Measurements from ENCODE around the gene STRBP.

DNA sequence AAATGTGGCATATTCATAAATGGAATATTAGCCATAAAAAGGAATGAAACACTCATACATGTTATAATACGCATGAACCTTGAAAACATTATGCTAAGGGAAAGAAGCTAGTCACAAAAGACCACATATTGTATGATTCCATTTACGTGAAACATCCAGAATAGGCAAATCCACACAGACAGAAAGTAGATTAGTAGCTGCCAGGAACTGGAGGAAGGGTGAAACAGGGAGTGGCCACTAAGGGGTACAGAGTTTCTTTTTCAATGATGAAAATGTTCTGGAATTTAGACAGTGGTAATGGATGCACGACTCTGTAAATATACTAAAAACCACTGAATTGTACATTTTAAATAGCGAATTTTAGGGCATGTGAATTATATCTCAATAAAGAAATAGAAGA is 39.4 kb downstream of the STRBP start:
- TF ChIP-seq FOXP1 (CRISPR knock-in tag; IDR thresholded peaks at IDR 0.05; ENCODE audit: borderline replicate concordance) (no peak), NR2C2 (CRISPR knock-in tag; IDR thresholded peaks at IDR 0.05) (no peak), CREM (CRISPR knock-in tag; IDR thresholded peaks at IDR 0.05) (no peak), MYBL2 (CRISPR knock-in tag; IDR thresholded peaks at IDR 0.05) (no peak), ZNF232 (CRISPR knock-in tag; IDR thresholded peaks at IDR 0.05) (no peak)
- TF ChIP-seq, protein P1, sequence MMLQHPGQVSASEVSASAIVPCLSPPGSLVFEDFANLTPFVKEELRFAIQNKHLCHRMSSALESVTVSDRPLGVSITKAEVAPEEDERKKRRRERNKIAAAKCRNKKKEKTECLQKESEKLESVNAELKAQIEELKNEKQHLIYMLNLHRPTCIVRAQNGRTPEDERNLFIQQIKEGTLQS (CRISPR knock-in tag; conservative IDR thresholded peaks at IDR 0.05), result no peak
- TF ChIP-seq, protein P2, sequence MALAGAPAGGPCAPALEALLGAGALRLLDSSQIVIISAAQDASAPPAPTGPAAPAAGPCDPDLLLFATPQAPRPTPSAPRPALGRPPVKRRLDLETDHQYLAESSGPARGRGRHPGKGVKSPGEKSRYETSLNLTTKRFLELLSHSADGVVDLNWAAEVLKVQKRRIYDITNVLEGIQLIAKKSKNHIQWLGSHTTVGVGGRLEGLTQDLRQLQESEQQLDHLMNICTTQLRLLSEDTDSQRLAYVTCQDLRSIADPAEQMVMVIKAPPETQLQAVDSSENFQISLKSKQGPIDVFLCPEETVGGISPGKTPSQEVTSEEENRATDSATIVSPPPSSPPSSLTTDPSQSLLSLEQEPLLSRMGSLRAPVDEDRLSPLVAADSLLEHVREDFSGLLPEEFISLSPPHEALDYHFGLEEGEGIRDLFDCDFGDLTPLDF (CRISPR knock-in tag; IDR thresholded peaks at IDR 0.05), result no peak
- TF ChIP-seq, protein P3, sequence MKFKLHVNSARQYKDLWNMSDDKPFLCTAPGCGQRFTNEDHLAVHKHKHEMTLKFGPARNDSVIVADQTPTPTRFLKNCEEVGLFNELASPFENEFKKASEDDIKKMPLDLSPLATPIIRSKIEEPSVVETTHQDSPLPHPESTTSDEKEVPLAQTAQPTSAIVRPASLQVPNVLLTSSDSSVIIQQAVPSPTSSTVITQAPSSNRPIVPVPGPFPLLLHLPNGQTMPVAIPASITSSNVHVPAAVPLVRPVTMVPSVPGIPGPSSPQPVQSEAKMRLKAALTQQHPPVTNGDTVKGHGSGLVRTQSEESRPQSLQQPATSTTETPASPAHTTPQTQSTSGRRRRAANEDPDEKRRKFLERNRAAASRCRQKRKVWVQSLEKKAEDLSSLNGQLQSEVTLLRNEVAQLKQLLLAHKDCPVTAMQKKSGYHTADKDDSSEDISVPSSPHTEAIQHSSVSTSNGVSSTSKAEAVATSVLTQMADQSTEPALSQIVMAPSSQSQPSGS (CRISPR knock-in tag; IDR thresholded peaks at IDR 0.05; ENCODE audit: borderline replicate concordance, low read depth), result no peak
- TF ChIP-seq, protein P4, sequence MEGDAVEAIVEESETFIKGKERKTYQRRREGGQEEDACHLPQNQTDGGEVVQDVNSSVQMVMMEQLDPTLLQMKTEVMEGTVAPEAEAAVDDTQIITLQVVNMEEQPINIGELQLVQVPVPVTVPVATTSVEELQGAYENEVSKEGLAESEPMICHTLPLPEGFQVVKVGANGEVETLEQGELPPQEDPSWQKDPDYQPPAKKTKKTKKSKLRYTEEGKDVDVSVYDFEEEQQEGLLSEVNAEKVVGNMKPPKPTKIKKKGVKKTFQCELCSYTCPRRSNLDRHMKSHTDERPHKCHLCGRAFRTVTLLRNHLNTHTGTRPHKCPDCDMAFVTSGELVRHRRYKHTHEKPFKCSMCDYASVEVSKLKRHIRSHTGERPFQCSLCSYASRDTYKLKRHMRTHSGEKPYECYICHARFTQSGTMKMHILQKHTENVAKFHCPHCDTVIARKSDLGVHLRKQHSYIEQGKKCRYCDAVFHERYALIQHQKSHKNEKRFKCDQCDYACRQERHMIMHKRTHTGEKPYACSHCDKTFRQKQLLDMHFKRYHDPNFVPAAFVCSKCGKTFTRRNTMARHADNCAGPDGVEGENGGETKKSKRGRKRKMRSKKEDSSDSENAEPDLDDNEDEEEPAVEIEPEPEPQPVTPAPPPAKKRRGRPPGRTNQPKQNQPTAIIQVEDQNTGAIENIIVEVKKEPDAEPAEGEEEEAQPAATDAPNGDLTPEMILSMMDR (IDR thresholded peaks at IDR 0.05), result no peak
- TF ChIP-seq, protein P5, sequence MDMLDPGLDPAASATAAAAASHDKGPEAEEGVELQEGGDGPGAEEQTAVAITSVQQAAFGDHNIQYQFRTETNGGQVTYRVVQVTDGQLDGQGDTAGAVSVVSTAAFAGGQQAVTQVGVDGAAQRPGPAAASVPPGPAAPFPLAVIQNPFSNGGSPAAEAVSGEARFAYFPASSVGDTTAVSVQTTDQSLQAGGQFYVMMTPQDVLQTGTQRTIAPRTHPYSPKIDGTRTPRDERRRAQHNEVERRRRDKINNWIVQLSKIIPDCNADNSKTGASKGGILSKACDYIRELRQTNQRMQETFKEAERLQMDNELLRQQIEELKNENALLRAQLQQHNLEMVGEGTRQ (CRISPR knock-in tag; IDR thresholded peaks at IDR 0.05), result no peak
- TF ChIP-seq, protein P6, sequence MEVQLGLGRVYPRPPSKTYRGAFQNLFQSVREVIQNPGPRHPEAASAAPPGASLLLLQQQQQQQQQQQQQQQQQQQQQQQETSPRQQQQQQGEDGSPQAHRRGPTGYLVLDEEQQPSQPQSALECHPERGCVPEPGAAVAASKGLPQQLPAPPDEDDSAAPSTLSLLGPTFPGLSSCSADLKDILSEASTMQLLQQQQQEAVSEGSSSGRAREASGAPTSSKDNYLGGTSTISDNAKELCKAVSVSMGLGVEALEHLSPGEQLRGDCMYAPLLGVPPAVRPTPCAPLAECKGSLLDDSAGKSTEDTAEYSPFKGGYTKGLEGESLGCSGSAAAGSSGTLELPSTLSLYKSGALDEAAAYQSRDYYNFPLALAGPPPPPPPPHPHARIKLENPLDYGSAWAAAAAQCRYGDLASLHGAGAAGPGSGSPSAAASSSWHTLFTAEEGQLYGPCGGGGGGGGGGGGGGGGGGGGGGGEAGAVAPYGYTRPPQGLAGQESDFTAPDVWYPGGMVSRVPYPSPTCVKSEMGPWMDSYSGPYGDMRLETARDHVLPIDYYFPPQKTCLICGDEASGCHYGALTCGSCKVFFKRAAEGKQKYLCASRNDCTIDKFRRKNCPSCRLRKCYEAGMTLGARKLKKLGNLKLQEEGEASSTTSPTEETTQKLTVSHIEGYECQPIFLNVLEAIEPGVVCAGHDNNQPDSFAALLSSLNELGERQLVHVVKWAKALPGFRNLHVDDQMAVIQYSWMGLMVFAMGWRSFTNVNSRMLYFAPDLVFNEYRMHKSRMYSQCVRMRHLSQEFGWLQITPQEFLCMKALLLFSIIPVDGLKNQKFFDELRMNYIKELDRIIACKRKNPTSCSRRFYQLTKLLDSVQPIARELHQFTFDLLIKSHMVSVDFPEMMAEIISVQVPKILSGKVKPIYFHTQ (CRISPR knock-in tag; IDR thresholded peaks at IDR 0.05), result no peak
- TF ChIP-seq, protein P7, sequence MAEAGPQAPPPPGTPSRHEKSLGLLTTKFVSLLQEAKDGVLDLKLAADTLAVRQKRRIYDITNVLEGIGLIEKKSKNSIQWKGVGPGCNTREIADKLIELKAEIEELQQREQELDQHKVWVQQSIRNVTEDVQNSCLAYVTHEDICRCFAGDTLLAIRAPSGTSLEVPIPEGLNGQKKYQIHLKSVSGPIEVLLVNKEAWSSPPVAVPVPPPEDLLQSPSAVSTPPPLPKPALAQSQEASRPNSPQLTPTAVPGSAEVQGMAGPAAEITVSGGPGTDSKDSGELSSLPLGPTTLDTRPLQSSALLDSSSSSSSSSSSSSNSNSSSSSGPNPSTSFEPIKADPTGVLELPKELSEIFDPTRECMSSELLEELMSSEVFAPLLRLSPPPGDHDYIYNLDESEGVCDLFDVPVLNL (CRISPR knock-in tag; IDR thresholded peaks at IDR 0.05; ENCODE audit: borderline replicate concordance, low read depth), result no peak
